A172 (cell line): ENCODE measurements around the gene OR5AC2. TPM values are rescaled to one million over a fixed set of nuclear protein-coding genes. Genes with fewer than 3 reads are reported as not detected.

Experiments
- DNase-seq: peaks from one replicate; pipeline ENCODE4 v3.0.0-alpha.2; 2015; ENCODE audit warnings: low spot score
- total RNA-seq: library from RNA; depleted of rRNA; stranded (reverse); fragments of >200 nt; shearing (Covaris generic); gene quantifications from 2 replicates; pipeline ENCODE4 v1.2.3, GENCODE V29; 2014; rRNA removed

The OR5AC2 gene, protein sequence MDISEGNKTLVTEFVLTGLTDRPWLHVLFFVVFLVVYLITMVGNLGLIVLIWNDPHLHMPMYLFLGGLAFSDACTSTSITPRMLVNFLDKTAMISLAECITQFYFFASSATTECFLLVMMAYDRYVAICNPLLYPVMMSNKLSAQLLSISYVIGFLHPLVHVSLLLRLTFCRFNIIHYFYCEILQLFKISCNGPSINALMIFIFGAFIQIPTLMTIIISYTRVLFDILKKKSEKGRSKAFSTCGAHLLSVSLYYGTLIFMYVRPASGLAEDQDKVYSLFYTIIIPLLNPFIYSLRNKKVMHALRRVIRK
- total RNA-seq = not detected in 2 replicates

- DNase-seq = no peak
Observed at GRCh38 chr3:98086873-98087272, at the start of gene OR5AC2. Gene OR5AC2, plus strand, starts transcription at chr3:98087173. Its CDS starts 0 bp downstream, at chr3:98087173.

DNA sequence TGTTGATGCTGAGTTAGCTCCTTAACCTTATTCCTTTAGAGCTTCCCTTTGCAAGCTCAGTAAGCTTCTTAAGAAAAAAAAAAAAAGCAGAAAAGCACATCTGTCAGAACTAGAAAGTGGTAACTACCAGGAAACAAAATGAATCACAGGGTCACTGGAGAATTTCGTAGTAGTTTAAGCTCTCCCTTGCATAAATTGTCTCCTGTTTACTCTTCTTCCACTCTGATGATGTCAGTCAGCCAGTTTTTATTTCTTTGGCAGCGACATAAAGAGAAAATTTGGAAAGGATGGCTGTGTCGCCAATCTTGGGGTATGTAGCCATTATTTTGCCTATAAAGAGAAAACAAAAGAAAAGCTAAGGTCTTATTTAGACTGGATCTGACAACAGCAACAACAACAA lies 48.7 kb upstream of the OR5AC2 start:
- DNase-seq = no peak

GRCh38 chr3:98038876-98039275 lies 48.1 kb upstream of the OR5AC2 start:
- no peak for DNase-seq

DNA sequence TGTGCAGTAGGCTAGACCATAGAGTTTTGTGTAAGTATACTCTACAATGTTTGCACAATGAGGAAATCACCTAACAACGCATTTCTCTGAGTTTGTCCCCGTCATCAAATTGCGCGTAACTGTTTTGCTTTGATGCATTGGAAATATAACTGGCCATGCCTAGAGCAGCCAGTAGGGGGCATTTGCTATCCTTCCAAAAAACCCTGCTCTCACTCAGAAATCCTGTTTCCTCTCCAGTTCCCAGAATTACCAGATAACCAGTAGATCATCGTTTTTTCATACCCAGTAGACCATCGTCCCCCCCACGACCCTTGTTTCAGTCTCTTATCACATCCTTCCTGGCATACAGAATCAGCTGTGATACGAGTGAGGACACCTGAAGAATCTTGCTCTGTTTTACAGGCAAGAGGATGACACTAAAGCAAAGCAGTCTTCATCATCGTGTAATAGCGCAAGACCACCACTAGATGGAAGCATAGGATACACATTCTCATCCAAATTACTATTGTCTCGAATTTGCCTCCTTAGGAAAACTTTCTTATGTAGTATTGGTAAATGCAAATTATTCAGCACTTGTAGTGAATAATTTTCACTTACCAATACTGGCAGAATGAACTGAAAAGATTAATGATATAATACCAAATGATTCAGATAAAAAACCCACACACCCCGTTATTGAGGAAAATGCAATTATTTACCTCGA lies 47.5 kb upstream of the OR5AC2 start:
- peak; percentile 90 for DNase-seq

- DNase-seq = no peak
Observed at GRCh38 chr3:98041350-98041749, 45.6 kb upstream of the OR5AC2 start.

GRCh38 chr3:98048586-98048985 lies 38.4 kb upstream of the OR5AC2 start:
- no peak for DNase-seq

DNA sequence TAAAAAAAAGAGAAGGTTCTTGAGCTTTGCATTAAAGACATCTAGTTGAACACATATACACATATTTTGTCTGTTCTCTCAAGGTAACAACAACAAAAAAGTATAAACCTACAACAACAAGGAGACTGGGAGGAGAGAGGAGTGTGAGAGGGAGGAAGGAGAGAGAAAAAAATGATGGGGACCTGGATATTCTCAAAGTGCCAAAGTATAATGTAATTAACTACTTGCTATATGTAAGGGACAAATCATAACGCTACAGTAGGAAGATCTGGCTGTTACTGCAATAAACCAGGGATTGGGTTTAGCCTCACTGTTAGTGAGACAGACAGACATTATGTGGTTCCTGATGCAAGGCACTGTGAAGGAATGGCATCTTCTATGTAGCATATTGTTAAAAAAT lies 37.7 kb upstream of the OR5AC2 start:
- DNase-seq = no peak

- DNase-seq = no peak
Observed at GRCh38 chr3:98056035-98056434, 30.9 kb upstream of the OR5AC2 start.

DNA sequence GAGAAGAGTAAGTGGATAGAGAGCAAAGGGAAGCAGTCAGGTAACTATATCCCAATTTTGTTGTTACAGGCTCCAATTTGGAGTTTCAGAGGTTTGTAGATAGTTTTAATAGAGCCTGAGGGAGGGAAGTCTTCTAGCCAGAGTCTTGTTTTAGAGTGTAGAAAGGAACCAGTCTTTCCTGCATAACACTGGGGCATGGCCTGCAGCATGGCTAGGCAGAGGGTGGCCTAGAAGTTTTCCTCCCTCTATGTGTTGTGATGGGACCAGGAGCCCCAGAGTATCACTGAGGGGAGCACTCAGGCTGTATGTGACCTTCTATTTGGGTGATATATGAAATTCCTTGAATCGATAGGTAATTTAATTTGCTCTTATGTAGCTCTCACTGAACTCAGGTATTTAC lies 29.3 kb upstream of the OR5AC2 start:
- DNase-seq = no peak

- DNase-seq = no peak
Observed at GRCh38 chr3:98058244-98058960, 28.6 kb upstream of the OR5AC2 start.

GRCh38 chr3:98068824-98069223 lies 18.1 kb upstream of the OR5AC2 start:
- DNase-seq = no peak

DNA sequence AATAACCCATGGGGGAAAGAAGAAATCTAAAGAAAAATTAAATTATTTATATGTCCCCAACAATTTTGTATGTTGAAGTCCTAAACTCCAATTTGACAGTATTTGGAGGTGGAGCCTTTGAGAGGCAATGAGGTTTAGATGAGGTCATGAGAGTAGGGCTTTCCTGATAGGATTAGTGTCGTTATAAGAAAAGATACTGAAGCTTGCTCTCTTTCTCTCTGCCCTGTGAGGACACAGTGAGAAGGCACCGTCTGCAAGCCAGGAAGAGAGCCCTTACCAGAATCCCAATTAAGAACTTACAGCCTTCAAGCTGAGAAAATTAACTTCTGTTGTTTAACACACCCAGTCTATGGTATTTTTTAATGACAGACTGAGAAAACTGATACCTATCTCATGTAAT lies 16.1 kb upstream of the OR5AC2 start:
- DNase-seq = no peak

DNA sequence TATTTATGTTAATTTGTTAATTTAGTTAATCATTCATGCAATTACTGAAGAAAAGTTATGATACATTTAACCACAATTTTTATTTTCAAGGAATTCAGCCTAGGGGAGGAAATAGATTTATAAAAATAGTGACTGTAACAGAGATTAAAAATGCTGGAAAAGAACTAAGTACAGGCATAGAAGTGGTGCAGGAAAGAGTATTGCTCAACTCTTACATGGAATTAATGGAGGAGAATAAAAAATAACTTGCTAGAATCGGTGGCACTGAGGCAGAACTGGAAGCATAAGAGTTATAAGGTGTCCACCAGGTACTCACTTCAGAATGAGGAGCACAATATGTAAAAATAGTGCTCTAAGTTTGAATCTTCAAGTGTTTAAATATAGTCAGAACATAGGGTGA lies 13.5 kb upstream of the OR5AC2 start:
- DNase-seq = no peak

DNA sequence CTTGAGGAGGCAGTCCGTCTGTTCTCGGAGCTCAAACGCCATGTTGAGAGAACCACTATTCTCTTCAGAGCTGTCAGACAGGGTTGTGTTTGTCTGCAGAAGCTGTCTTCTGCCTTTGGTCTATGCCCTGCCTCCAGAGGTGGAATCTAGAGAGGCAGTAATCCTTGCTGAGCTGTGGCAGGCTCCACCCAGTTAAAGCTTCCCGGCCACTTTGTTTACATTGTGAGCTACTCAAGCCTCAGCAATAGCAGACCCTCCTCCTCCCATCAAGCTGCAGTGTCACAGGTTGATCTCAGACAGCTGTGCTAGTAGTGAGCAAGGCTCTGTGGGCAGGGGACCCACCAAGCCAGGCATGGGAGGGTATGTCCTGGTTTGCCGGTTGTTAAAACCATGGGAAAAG lies 8.9 kb downstream of the OR5AC2 start:
- no peak for DNase-seq

GRCh38 chr3:98099848-98100247 lies 12.9 kb downstream of the OR5AC2 start:
- DNase-seq = no peak

DNA sequence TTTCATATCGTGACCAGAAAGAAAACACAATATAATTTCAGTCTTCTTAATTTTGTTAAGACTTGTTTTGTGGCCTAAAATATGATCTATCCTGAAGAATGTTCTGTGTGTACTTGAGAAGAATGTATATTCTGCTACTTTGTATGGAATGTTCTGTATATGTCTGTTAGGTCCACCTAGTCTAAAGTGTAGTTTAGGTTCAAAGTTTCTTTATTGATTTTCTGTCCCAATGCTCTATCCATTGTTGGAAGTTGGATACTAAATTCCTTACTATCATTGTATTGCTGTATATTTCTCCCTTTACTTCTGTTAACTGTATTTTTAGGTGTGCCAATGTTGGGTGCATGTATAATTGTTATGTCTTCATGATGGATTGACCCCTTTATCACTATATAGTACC lies 21.2 kb downstream of the OR5AC2 start:
- no peak for DNase-seq

DNA sequence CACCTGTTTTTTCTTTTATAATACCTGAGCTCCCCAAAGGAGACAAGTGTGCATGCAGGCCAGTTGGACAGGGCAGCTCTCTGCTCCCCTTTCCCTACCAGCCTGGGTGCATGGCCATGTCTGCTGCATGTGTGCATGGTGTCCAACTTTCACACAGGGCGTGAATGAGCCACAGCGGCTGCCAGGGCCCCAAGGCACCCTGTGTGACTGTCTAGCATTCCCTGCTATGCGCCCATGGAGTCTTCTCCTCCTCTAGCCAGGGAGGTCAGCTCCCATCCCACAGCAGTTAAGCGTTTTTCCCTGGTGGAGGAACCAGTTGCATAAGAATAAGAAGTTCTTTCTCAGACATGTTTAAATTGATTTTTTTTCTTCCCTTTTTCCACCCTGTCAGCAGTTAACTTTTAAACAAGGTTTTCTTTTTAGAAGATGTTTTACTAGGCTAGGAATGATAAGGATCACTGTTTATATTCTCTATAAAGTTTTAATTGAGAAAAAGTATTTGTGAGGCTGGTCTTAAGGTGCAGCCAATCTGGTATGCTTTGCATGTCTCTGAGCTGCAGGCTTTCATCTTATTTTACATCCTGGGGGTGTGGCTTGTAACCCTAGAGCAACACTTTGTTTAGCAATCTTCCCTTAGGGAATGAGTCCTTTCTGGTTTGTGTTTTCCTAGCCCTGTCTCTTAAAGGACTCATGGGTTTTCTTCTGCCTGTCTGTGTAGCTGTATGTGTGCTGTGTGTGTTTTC lies 23.0 kb downstream of the OR5AC2 start:
- DNase-seq = no peak

- no peak for DNase-seq
Observed at GRCh38 chr3:98110550-98110908, 23.6 kb downstream of the OR5AC2 start.

GRCh38 chr3:98114264-98114663 lies 27.3 kb downstream of the OR5AC2 start:
- DNase-seq = no peak

- DNase-seq = no peak
Observed at GRCh38 chr3:98115717-98116116, 28.7 kb downstream of the OR5AC2 start.

- DNase-seq = no peak
Observed at GRCh38 chr3:98130421-98130820, 43.4 kb downstream of the OR5AC2 start, which contains the start of gene OR5H1. Gene OR5H1, plus strand, starts transcription at chr3:98130721. Its CDS starts 1,977 bp downstream, at chr3:98132698.

DNA sequence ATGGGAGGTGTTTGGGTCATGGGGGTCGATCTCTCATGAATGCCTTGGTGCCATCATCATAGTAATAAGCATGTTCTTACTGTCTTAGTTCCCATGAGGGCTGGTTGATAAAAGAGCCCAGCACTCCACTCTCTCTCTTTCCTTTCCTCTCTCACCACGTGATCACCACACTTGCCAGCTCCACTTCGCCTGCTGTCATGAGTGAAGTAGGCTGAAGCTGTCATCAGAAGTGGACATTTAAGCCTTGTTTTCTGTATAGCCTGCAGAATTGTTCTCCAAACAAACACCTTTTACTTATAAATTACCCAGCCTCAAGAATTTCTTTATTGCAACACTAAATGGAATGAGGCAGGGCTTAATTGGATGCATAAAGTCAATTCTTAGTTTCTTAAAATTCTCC lies 49.7 kb downstream of the OR5AC2 start:
- no peak for DNase-seq
